Activated CD8-positive, alpha-beta memory T cell treated with anti-CD3 and anti-CD28 coated beads, Interleukin-2, amount 10 ng/mL, durations not matched to agents 7 days and 5 days (primary cell): Measurements from ENCODE around the gene SLC2A3. TPM values are rescaled to one million over a fixed set of nuclear protein-coding genes. Genes with fewer than 3 reads are reported as not detected.
"Not testable (repeated sequence)": the region's sequence is repeated elsewhere in the genome, so short reads cannot be mapped to it uniquely, and the experiment has no call there.

ENCODE experiments used
- ATAC-seq: fragments of 150-1000 bp; cut with Tn5 transposase; one replicate; pipeline ENCODE4 v1.10.0; 2021; ENCODE audit warnings: moderate library complexity
- CTCF ChIA-PET: fragments of 350-600 bp; sonication (Branson Sonifier 250); formaldehyde crosslinking; loops from one replicate; lab custom pipeline; 2021; ENCODE audit warnings: antibody characterized with exemption; lab: Charles Lee
- DNase-seq: peaks from one replicate; pipeline ENCODE4 v3.0.0-alpha.2; 2020
- H3K27ac Mint-ChIP-seq: one replicate; pipeline ENCODE4 v1.8.0; 2021; ENCODE audit warnings: mild to moderate bottlenecking, mixed read lengths
- H3K27me3 Mint-ChIP-seq: one replicate; pipeline ENCODE4 v1.8.0; 2021; ENCODE audit warnings: mixed read lengths
- H3K36me3 Mint-ChIP-seq: one replicate; pipeline ENCODE4 v1.8.0; 2021; ENCODE audit warnings: mild to moderate bottlenecking, mixed read lengths
- H3K4me1 Mint-ChIP-seq: one replicate; pipeline ENCODE4 v1.8.0; 2021; ENCODE audit warnings: mixed read lengths
- H3K4me3 Mint-ChIP-seq: one replicate; pipeline ENCODE4 v1.8.0; 2021; ENCODE audit warnings: mild to moderate bottlenecking, moderate library complexity, mixed read lengths
- H3K9me3 Mint-ChIP-seq: one replicate; pipeline ENCODE4 v1.8.0; 2022; ENCODE audit warnings: low read depth, mixed read lengths
- total RNA-seq, 2 experiments: library from RNA; stranded (reverse); gene quantifications; one replicate each; pipeline ENCODE4 v1.2.3, GENCODE V29; 2021

Gene SLC2A3
- total RNA-seq, 2 experiments from 2014 or later = 193 to 290 TPM

DNA sequence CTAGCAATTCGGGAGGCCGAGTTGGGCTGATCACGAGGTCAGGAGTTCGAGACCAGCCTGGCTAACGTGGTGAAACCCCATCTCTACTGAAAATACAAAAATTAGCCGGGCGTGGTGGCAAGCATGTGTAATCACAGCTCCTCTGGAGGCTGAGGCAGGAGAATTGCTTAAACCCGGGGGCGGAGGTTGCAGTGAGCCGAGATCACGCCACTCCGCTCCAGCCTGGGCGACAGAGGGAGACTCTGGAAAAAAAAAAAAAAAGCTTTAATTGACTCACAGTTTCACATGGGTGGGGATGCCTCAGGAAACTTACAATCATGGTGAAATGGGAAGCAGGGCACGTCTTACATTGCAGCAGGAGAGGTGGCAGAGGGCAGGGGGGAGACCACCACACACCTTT, 30.6 kb upstream of the SLC2A3 start:
- Mint-ChIP-seq H3K27me3 (no peaks in the 10 kb centered on the region), H3K27ac (no peak overlapping the region), H3K4me1 (peaks cover 38% of the 10 kb centered on the region), H3K9me3 (no peaks in the 10 kb centered on the region), H3K36me3 (peaks cover 22% of the 10 kb centered on the region), H3K4me3 (no peak overlapping the region)
- CTCF ChIA-PET = interaction anchor here (0.7 to 14.8 kb wide), 2 partner anchors 8 to 30 kb away, joined by 3 to 353 read pairs; partner anchors contain the start of gene SLC2A3
- ATAC-seq (no peak), DNase-seq (no peak)

DNA sequence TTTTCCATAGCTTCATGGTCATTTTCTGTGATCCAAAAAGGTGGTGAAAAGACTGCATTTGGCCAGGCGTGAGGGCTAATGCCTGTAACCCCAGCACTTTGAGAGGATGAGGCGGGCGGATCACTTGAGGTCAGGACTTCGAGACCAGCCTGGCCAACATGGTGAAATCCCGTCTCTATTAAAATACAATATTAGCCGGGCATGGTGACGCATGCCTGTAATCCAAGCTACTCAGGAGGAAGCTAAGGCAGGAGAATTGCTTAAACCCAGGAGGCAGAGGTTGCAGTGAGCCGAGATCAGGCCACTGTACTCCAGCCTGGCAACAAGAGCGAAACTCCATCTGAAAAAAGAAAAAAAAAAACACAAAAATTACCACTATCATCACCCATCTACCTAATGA, 28.7 kb upstream of the SLC2A3 start:
- Mint-ChIP-seq H3K4me1 (peaks cover 36% of the 10 kb centered on the region), H3K36me3 (peaks cover 18% of the 10 kb centered on the region)
- CTCF ChIA-PET = interaction anchor here (0.6 to 14.8 kb wide), 4 partner anchors 9 to 34 kb away, joined by 3 to 353 read pairs (median 6); partner anchors contain the start of gene SLC2A3
- DNase-seq, H3K27me3 Mint-ChIP-seq, ATAC-seq, H3K9me3 Mint-ChIP-seq, H3K4me3 Mint-ChIP-seq, H3K27ac Mint-ChIP-seq: not testable (repeated sequence)

DNA sequence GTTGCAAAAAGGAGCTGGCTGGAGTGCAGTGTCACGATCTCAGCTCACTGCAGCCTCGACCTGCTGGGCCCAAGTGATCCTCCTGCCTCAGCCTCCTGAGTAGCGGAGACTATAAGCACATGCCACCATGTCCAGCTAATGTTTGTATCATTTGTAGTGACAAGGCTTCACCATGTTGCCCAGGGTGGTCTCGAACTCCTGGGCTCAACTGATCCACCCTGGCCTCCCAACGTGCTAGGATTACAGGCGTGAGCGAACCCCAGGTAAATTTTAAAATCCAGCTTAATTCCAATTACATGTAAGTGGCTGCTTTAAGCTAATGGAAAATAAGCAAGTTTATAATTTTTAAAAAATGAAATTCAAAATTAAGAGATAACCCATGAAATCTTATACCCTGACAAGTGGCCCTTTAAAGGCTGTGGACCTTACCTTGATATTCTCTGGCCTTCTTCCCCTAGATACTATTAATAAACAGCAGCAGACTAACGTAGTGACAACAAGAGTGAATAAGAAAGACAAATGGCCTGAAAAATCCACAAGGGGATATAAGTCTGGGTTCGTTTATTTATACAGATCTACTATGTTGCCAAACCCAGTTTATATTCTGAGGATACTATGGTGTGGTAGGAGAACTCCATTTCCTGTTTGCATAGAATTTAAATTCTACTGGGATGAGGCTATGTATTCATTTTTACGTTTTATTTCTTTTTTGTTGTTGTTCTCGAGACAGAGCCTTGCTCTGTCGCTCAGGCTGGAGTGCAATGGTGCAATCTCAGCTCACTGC, 25.6 kb upstream of the SLC2A3 start:
- DNase-seq = no peak
- CTCF ChIA-PET = interaction anchor here (1.0 to 14.8 kb wide), 13 partner anchors 9 to 101 kb away, joined by 3 to 353 read pairs (median 4); partner anchors contain the start of gene SLC2A3
- Mint-ChIP-seq H3K9me3 (no peaks in the 10 kb centered on the region), H3K27me3 (no peaks in the 10 kb centered on the region), H3K4me1 (peaks cover 41% of the 10 kb centered on the region), H3K27ac (peak overlapping the region; percentile 88), H3K4me3 (peak overlapping the region; percentile 88), H3K36me3 (peaks cover 9% of the 10 kb centered on the region)
- ATAC-seq = no peak

DNA sequence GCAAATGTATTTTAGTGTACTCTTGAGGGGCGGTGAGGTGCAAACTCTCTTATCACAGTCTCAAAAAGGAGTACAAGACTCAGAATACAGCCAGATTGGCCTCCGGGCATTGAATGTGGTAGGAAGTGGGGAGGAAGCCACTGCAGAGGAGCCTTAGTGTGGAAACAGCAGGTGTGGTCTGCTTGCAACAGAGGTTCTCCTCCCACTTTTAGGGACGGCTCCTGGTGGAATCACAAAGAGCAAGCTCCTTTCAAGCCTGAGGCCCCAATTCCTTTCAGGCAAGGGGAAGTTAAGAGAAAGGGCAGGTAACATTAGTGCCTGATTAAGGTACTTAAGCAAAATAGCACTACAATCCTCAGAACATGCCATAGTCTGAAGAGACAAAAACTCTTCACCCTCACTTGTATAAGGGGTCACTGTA, 23.7 kb upstream of the SLC2A3 start:
- Mint-ChIP-seq H3K27ac (peak overlapping the region; percentile 88), H3K9me3 (no peaks in the 10 kb centered on the region), H3K27me3 (no peaks in the 10 kb centered on the region), H3K36me3 (peaks cover 9% of the 10 kb centered on the region), H3K4me3 (peak overlapping the region; percentile 88), H3K4me1 (peaks cover 41% of the 10 kb centered on the region)
- ATAC-seq (peak; percentile 59), DNase-seq (peak; percentile 83)
- CTCF ChIA-PET = interaction anchor here (0.6 to 14.8 kb wide), 8 partner anchors 11 to 1033 kb away, joined by 3 to 353 read pairs (median 10); partner anchors contain the start of gene SLC2A3

DNA sequence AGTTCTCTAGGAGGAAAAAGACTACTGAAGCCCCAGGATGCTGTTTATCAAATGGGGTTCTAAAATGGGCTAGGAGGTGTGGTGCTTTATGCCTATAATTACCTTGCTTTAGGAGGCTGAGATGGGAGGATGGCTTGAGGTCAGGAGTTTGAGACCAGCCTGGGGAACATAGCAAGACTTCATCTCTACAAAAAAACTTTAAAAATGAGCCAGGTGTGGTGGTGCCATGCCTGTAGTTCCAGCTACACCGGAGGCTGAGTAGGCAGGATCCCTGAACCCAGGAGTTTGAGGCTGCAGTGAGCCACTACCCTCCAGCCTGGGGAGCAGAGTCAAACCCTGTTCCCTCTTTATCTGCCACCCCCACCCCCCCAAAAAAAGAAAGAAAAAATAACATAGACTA, 23.3 kb upstream of the SLC2A3 start:
- CTCF ChIA-PET = interaction anchor here (1.7 to 14.8 kb wide), 5 partner anchors 11 to 35 kb away, joined by 4 to 353 read pairs (median 28); partner anchors contain the start of gene SLC2A3
- H3K27me3 Mint-ChIP-seq = no peaks in the 10 kb centered on the region

DNA sequence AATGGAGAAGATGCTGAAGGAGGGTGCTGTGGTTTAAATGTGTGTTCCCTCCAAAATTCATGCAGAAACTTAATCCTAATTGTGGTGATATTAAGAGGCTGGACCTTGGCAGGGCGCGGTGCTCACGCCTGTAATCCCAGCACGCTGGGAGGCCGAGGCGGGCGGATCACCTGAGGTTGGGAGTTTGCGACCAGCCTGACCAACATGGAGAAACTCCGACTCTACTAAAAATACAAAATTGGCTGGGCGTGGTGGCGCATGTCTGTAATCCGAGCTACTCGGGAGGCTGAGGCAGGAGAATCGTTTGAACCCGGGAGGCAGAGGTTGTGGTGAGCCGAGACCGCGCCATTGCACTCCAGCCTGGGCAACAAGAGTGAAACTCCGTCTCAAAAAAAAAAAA, 18.9 kb upstream of the SLC2A3 start:
- not testable (repeated sequence) for H3K4me3 Mint-ChIP-seq, H3K27ac Mint-ChIP-seq, H3K36me3 Mint-ChIP-seq, DNase-seq, ATAC-seq, H3K9me3 Mint-ChIP-seq, H3K27me3 Mint-ChIP-seq
- CTCF ChIA-PET = interaction anchor here (0.7 to 1.3 kb wide), 2 partner anchors 8 to 21 kb away, joined by 3 read pairs; no protein-coding TSS in a partner anchor
- H3K4me1 Mint-ChIP-seq = peaks cover 22% of the 10 kb centered on the region

More for the DNA sequence above, 23.3 kb upstream of the SLC2A3 start:
- Mint-ChIP-seq H3K4me1 (peaks cover 41% of the 10 kb centered on the region), H3K9me3 (no peaks in the 10 kb centered on the region), H3K4me3 (peak overlapping the region; percentile 88), H3K27ac (peak overlapping the region; percentile 88), H3K36me3 (peaks cover 9% of the 10 kb centered on the region)
- DNase-seq = no peak
- ATAC-seq = no peak

DNA sequence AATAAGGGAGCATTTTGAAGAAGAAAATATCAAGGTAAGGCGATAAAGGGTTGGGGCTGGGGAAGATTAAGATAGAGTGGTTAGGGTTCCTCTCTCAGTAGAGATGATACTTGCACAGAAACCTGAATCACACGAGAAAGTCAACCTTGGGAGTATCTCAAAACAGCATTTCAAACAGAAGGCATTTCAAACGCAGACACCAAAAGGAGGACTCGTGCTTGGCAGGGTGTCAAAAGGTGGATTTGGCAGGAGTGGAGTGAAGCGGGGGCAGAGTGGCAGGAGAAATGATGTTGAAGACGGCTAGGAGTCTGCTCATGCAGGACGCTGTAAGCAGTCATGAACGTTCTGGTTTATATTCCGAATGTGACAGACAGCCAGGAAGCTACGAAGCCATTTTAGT, 18.4 kb upstream of the SLC2A3 start:
- not testable (repeated sequence) for ATAC-seq

DNA sequence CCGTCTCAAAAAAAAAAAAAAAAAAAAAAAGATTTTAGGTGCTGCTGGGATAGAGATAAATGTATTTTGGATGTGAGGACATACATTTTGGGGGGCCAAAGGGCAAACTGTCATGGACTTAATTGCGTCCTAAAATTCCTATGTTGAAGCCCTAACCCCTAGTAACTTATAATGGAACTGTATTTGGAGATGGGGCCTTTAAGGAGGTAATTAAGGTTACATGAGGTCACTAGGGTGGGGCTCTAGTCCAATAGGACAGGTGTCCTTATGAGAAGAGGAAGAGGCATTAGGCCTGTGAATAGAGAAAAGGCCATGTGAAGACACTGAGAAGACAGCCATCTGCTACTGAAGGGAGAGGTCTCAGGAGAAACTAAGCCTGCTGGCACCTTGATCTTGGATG, 17.9 kb upstream of the SLC2A3 start:
- not testable (repeated sequence) for H3K27me3 Mint-ChIP-seq, H3K4me3 Mint-ChIP-seq, ATAC-seq, DNase-seq, H3K9me3 Mint-ChIP-seq, H3K27ac Mint-ChIP-seq, H3K36me3 Mint-ChIP-seq
- CTCF ChIA-PET = interaction anchor here (0.6 kb wide), 1 partner anchor 21 kb away, joined by 5 read pairs; no protein-coding TSS in a partner anchor
- peaks cover 15% of the 10 kb centered on the region for H3K4me1 Mint-ChIP-seq

More for the DNA sequence above, 18.4 kb upstream of the SLC2A3 start:
- H3K36me3 Mint-ChIP-seq, DNase-seq, H3K4me3 Mint-ChIP-seq, H3K27me3 Mint-ChIP-seq, H3K27ac Mint-ChIP-seq, H3K9me3 Mint-ChIP-seq: not testable (repeated sequence)
- peaks cover 17% of the 10 kb centered on the region for H3K4me1 Mint-ChIP-seq
- CTCF ChIA-PET = interaction anchor here (0.7 kb wide), 1 partner anchor 8 kb away, joined by 3 read pairs; no protein-coding TSS in a partner anchor

DNA sequence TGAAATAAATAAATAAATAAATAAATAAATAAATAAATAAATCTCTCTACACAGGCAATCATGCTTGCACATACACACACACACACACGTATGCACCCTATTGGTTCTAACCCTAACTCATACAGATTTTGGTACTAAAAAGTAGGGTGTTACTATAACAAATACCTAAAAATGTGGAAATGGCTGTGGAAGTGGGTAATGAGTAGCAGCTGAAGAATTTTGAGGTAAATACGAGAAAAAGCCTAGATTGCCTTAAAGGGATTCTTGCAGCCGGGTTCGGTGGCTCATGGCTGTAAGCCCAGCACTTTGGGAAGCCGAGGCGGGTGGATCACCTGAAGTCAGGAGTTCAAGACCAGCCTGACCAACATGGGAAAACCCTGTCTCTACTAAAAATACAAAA, 15.7 kb upstream of the SLC2A3 start:
- H3K4me3 Mint-ChIP-seq = no peak overlapping the region
- no peak for ATAC-seq
- CTCF ChIA-PET = interaction anchor here (0.6 to 1.4 kb wide), 2 partner anchors 9 to 14 kb away, joined by 3 read pairs; no protein-coding TSS in a partner anchor

DNA sequence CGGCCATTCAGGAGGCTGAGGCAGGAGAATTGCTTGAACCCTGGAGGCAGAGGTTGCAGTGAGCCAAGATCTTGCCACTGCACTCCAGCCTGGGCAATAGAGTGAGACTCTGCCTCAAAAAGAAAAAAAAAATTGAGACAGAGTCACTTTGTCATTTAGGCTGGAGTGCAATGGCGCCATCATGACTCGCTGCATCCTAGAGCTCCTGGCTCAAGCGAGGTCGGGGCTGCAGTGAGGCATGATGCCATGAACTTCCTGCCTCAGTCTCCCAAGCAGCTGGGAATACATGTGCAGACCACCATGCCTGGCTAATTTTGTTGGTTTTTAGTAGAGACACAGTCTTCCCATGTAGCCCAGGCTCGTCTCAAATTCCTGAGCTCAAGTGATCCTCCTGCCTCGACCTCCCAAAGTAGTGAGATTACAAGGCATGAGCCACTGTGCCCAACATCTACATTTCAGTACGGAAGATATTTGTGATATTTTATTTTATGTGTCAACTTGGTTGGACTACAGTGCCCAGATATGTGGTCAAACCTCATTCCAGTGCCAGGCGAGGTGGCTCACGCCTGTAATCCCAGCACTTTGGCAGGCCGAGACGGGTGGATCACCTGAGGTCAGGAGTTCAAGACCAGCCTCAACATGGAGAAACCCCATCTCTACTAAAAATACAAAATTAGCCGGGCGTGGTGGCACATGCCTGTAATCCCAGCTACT, 14.4 kb upstream of the SLC2A3 start:
- H3K27ac Mint-ChIP-seq, ATAC-seq, H3K27me3 Mint-ChIP-seq, H3K4me1 Mint-ChIP-seq, H3K4me3 Mint-ChIP-seq, H3K36me3 Mint-ChIP-seq, DNase-seq, H3K9me3 Mint-ChIP-seq: not testable (repeated sequence)
- CTCF ChIA-PET = interaction anchor here (0.6 to 3.5 kb wide), 3 partner anchors 13 to 842 kb away, joined by 3 to 12 read pairs (median 3); no protein-coding TSS in a partner anchor

More for the DNA sequence above, 15.7 kb upstream of the SLC2A3 start:
- H3K27ac Mint-ChIP-seq = no peak overlapping the region
- no peak for DNase-seq
- no peaks in the 10 kb centered on the region for H3K9me3 Mint-ChIP-seq
- H3K27me3 Mint-ChIP-seq = no peaks in the 10 kb centered on the region
- peaks cover 7% of the 10 kb centered on the region for H3K4me1 Mint-ChIP-seq
- no peaks in the 10 kb centered on the region for H3K36me3 Mint-ChIP-seq

DNA sequence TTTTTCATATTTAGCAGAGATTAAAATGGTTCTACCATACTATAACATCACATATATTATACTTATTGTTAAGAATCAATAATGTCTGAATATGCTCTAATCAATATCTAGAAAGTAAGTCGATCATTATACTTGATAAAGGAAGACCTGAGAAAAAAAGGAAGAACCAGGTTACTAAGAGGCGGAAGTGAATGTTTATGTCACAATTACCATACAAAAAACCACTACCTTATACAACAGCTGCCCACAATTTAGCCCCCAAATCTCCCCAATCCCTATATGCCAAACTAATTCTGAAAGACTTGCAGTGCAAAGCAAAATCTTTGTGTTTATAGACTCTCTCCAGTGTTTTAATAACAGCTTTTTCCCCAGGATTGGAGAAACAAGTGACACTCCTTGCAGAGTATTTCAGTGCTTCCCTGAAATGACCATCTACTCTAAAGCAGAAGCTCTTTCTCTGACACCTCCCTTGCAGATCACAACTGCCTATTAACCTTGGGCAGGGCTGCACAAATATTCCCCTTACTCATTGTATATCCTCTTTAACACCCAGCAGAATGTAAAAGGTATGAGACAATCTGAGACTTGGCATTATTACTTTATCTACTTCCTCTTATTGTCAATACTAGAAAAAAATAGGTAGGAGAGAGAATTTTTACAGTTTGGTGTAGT, 12.7 kb upstream of the SLC2A3 start:
- Mint-ChIP-seq H3K4me3 (no peak overlapping the region), H3K36me3 (no peaks in the 10 kb centered on the region), H3K27me3 (no peaks in the 10 kb centered on the region), H3K4me1 (peaks cover 7% of the 10 kb centered on the region), H3K27ac (peak overlapping the region; percentile 22), H3K9me3 (no peaks in the 10 kb centered on the region)
- ATAC-seq = no peak
- CTCF ChIA-PET = interaction anchor here (0.9 to 3.8 kb wide), 4 partner anchors 8 to 16 kb away, joined by 3 to 15 read pairs (median 8); no protein-coding TSS in a partner anchor
- no peak for DNase-seq

DNA sequence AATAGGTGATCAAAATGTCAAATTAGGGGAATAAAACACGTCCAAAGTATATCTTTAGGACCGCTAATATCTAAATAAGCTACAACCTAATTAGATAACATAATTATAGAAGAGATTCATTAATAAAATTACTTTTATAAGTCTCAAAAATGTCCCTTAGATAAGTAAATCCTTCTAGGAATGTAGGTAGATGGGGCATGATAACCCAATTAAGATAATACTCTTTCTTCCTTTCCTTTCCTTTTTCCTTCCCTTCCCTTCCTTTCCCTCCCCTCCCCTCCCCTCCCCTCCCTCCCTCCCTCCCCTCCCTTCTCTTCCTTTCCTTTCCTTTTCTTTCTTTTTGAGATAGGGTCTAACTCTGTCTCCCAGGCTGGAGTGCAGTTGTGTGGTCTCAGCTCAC, 11.0 kb upstream of the SLC2A3 start:
- H3K4me1 Mint-ChIP-seq = peaks cover 7% of the 10 kb centered on the region
- DNase-seq (no peak), ATAC-seq (no peak)
- H3K4me3 Mint-ChIP-seq = no peak overlapping the region
- no peaks in the 10 kb centered on the region for H3K36me3 Mint-ChIP-seq
- H3K9me3 Mint-ChIP-seq = no peaks in the 10 kb centered on the region
- CTCF ChIA-PET = interaction anchor here (0.6 to 3.8 kb wide), 4 partner anchors 8 to 14 kb away, joined by 3 to 15 read pairs (median 9); no protein-coding TSS in a partner anchor
- no peaks in the 10 kb centered on the region for H3K27me3 Mint-ChIP-seq
- no peak overlapping the region for H3K27ac Mint-ChIP-seq
